ENCODE results near the gene ATG5.

The ATG5 gene

GRCh38 chr6:106360410-106360988 lies 34.9 kb upstream of the ATG5 start, which contains the start of gene CRYBG1 (continued):
- TF ChIP-seq ZEB2 (tag by site-specific recombination; IDR thresholded peaks at IDR 0.05) (peak; percentile 95), ZNF692 (tag by site-specific recombination; IDR thresholded peaks at IDR 0.05) (peak; percentile 81), ZNF777 (tag by site-specific recombination; IDR thresholded peaks at IDR 0.05; ENCODE audit: borderline replicate concordance) (no peak), ZBTB8A (tag by site-specific recombination; IDR thresholded peaks at IDR 0.05) (no peak; the same call in 1 of the 2 replicates), KLF10 (tag by site-specific recombination; IDR thresholded peaks at IDR 0.05) (peak; percentile 63), ZNF248 (tag by site-specific recombination; IDR thresholded peaks at IDR 0.05) (no peak), ZNF658 (tag by site-specific recombination; IDR thresholded peaks at IDR 0.05) (no peak), RBAK (tag by site-specific recombination; IDR thresholded peaks at IDR 0.05) (no peak), PATZ1 (tag by site-specific recombination; IDR thresholded peaks at IDR 0.05) (peak; percentile 82), OVOL3 (tag by site-specific recombination; IDR thresholded peaks at IDR 0.05) (no peak)
- TF ChIP-seq, protein P1, sequence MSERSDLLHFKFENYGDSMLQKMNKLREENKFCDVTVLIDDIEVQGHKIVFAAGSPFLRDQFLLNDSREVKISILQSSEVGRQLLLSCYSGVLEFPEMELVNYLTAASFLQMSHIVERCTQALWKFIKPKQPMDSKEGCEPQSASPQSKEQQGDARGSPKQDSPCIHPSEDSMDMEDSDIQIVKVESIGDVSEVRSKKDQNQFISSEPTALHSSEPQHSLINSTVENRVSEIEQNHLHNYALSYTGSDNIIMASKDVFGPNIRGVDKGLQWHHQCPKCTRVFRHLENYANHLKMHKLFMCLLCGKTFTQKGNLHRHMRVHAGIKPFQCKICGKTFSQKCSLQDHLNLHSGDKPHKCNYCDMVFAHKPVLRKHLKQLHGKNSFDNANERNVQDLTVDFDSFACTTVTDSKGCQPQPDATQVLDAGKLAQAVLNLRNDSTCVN (tag by site-specific recombination; optimal IDR thresholded peaks at IDR 0.05) = peak; percentile 74

GRCh38 chr6:106359959-106360409 lies 34.4 kb upstream of the ATG5 start:
- H3K36me3 ChIP-seq (ENCODE audit: control insufficient read depth in 2 of 2, insufficient read depth in 1 of 2, low read length in 2 of 2) = no peaks in the 10 kb centered on the region
- H3K4me1 ChIP-seq (ENCODE audit: control insufficient read depth, insufficient read depth, low read length) = 0 out of 2 replicates have a peak, but pooled peaks cover 2% of the 10 kb centered on the region
- ChIA-PET CTCF (interaction anchor here (0.6 to 4.2 kb wide), 31 partner anchors 9 to 915 kb away, joined by 3 to 62 read pairs (median 4); partner anchors contain the start of gene ATG5), POLR2A (interaction anchor here (0.7 to 0.9 kb wide), 2 partner anchors 22 to 34 kb away, joined by 3 to 4 read pairs; partner anchors contain the start of gene ATG5)
- H3K4me3 ChIP-seq (ENCODE audit: low read depth, low read length) = peak overlapping the region; percentile 68
- no peaks in the 10 kb centered on the region for H3K9me3 ChIP-seq (ENCODE audit: control insufficient read depth, insufficient read depth, low read depth, low read length)
- H3K27ac ChIP-seq (ENCODE audit: extremely low read depth, low read depth, low read length) = no peak overlapping the region
- peak; percentile 25; the same call in 1 of the 2 replicates for TF ChIP-seq ZNF558 (tag by site-specific recombination; IDR thresholded peaks at IDR 0.05)
- TF ChIP-seq ZNF555 (tag by site-specific recombination; conservative IDR thresholded peaks at IDR 0.05) = no peak
- TF ChIP-seq ZNF138 (tag by site-specific recombination; IDR thresholded peaks at IDR 0.05; ENCODE audit: borderline replicate concordance) = no peak
- TF ChIP-seq YY2 (tag by site-specific recombination; IDR thresholded peaks at IDR 0.05) = no peak
- no peak for TF ChIP-seq ZNF596 (tag by site-specific recombination; IDR thresholded peaks at IDR 0.05)
- TF ChIP-seq ZNF501 (tag by site-specific recombination; IDR thresholded peaks at IDR 0.05) = no peak
- TF ChIP-seq MZF1 (tag by site-specific recombination; IDR thresholded peaks at IDR 0.05; ENCODE audit: borderline replicate concordance) = 0 out of 2 replicates have a peak, but pooled peaks have one; percentile 32
- peak; percentile 58; the same call in 1 of the 2 replicates for TF ChIP-seq ZNF324 (tag by site-specific recombination; IDR thresholded peaks at IDR 0.05)
- no peak for TF ChIP-seq ZNF658 (tag by site-specific recombination; IDR thresholded peaks at IDR 0.05)
- TF ChIP-seq ZNF626 (tag by site-specific recombination; IDR thresholded peaks at IDR 0.05) = no peak
- no peak for TF ChIP-seq ZNF394 (tag by site-specific recombination; IDR thresholded peaks at IDR 0.05; ENCODE audit: borderline replicate concordance)
- peak; percentile 100 for TF ChIP-seq PRDM10 (tag by site-specific recombination; IDR thresholded peaks at IDR 0.05)
- TF ChIP-seq, protein P2, sequence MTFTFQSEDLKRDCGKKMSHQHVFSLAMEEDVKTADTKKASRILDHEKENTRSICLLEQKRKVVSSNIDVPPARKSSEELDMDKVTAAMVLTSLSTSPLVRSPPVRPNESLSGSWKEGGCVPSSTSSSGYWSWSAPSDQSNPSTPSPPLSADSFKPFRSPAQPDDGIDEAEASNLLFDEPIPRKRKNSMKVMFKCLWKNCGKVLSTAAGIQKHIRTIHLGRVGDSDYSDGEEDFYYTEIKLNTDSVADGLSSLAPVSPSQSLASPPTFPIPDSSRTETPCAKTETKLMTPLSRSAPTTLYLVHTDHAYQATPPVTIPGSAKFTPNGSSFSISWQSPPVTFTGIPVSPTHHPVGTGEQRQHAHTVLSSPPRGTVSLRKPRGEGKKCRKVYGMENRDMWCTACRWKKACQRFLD (tag by site-specific recombination; IDR thresholded peaks at IDR 0.05) = no peak
- TF ChIP-seq SP3 (tag by site-specific recombination; IDR thresholded peaks at IDR 0.05) = peak; percentile 25
- TF ChIP-seq ZNF585B (tag by site-specific recombination; IDR thresholded peaks at IDR 0.05) = no peak
- TF ChIP-seq ZNF133 (tag by site-specific recombination; IDR thresholded peaks at IDR 0.05) = no peak
- no peak for TF ChIP-seq PRDM1 (tag by site-specific recombination; IDR thresholded peaks at IDR 0.05)
- no peak for TF ChIP-seq ZNF266 (tag by site-specific recombination; IDR thresholded peaks at IDR 0.05; ENCODE audit: low read depth)

Measured in HEK293 (cell line).